Common myeloid progenitor, CD34-positive (primary cell): Measurements from ENCODE around the gene KRT80.

Source experiments
- CTCF ChIA-PET: fragments of 350-600 bp; sonication (Branson Sonifier 250); formaldehyde crosslinking; loops from one replicate; lab custom pipeline; 2021; ENCODE audit warnings: antibody characterized with exemption; lab: Charles Lee
- POLR2A ChIA-PET: fragments of 350-600 bp; sonication (Branson Sonifier 250); formaldehyde crosslinking; loops from one replicate; lab custom pipeline; 2021; ENCODE audit warnings: antibody characterized with exemption; lab: Charles Lee
- DNase-seq, 3 donors: peaks; one replicate each; pipeline versions ENCODE4 v3.0.0 to v3.0.0-alpha.2; 2013
- H3K27ac ChIP-seq, 2 experiments: 1 replicate in 1 of 2; 2 replicates in 1 of 2; pipeline ENCODE4 v1.7.0; 2013; ENCODE audit warnings: inconsistent platforms in 2 of 2, low read length in 2 of 2, mild to moderate bottlenecking in 2 of 2, low read depth in 1 of 2, moderate library complexity in 1 of 2; ENCODE audit not compliant: severe bottlenecking in 2 of 2, insufficient read depth in 1 of 2, poor library complexity in 1 of 2
- H3K27me3 ChIP-seq, 5 experiments: replicated peaks in 2 of 5; 1 replicate in 3 of 5; 2 replicates in 2 of 5; pipeline versions ENCODE4 v1.6.1 to v1.7.0; 2013; ENCODE audit warnings: low read length in 4 of 5, mild to moderate bottlenecking in 2 of 5, moderate library complexity in 2 of 5, inconsistent platforms in 1 of 5; ENCODE audit not compliant: insufficient read depth in 5 of 5, control insufficient read depth in 4 of 5
- H3K36me3 ChIP-seq, 4 experiments: 1 replicate in 2 of 4; 2 replicates in 2 of 4; pipeline versions ENCODE4 v1.6.1 to v1.7.0; 2013; ENCODE audit warnings: low read length in 3 of 4, control low read depth in 1 of 4, mild to moderate bottlenecking in 1 of 4; ENCODE audit not compliant: control insufficient read depth in 4 of 4, insufficient read depth in 4 of 4
- H3K4me1 ChIP-seq, 4 experiments: 1 replicate in 3 of 4; 2 replicates in 1 of 4; pipeline versions ENCODE4 v1.6.1 to v1.7.1; 2013; ENCODE audit warnings: low read length in 3 of 4, mild to moderate bottlenecking in 3 of 4, control low read depth in 1 of 4, inconsistent platforms in 1 of 4, moderate library complexity in 1 of 4; ENCODE audit not compliant: control insufficient read depth in 4 of 4, insufficient read depth in 4 of 4; ENCODE audit errors: control extremely low read depth in 1 of 4
- H3K4me3 ChIP-seq, 7 experiments: 1 replicate in 4 of 7; 2 replicates in 3 of 7; pipeline versions ENCODE4 v1.5.1 to v1.7.0; 2013; ENCODE audit warnings: mild to moderate bottlenecking in 7 of 7, low read length in 6 of 7, moderate library complexity in 6 of 7, inconsistent platforms in 2 of 7, low read depth in 2 of 7, control low read depth in 1 of 7; ENCODE audit not compliant: insufficient read depth in 4 of 7, control insufficient read depth in 1 of 7; ENCODE audit errors: extremely low read depth in 1 of 7
- H3K9me3 ChIP-seq, 5 experiments: 1 replicate in 4 of 5; 2 replicates in 1 of 5; pipeline versions ENCODE4 v1.6.1 to v1.7.1; 2013; ENCODE audit warnings: low read length in 4 of 5, mild to moderate bottlenecking in 2 of 5, inconsistent platforms in 1 of 5, low read depth in 1 of 5, moderate library complexity in 1 of 5; ENCODE audit not compliant: control insufficient read depth in 4 of 5, insufficient read depth in 2 of 5; ENCODE audit errors: control extremely low read depth in 1 of 5
- WGBS: methylation state at CpG from one replicate; pipeline ENCODE4 v1.1.5; 2013; ENCODE audit not compliant: insufficient coverage; 5-methylcytosine and 5-hydroxymethylcytosine counted together

KRT80 gene

DNA sequence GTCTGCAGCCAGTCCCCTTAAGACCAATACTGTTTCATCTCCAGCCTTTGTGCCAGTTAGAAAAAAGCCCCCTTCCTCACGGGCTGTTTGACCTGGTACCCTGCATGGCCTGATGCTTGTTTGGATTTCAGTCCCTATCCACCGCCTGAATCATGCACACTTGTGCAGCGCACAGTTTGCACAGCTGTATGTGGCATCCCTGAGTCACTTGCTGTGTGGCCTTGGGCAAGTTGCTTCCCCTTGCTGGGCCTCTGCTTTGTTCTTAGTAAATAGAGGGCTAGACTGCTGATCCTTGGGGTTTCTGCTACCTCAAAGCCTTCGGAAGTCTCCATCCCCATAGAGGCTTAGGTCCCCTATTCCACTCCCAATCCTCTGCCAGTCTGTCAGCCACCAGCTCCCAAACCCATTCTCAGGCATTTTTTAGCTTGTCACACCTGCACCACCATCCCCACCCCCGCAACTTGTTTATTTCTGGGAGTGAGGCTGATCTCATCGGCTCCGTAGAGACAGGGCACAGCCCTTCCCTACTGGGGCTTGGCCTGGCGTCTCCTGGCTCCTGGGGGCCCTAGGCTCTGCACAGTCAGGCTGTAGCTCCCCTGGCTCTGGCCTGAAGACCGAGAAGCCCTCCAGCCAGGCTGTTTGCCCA, 8.8 kb downstream of the KRT80 start:
- Histone ChIP-seq H3K36me3 (no peaks in the 10 kb centered on the region), H3K4me1 (peaks cover 0 to 14% (median 3%) of the 10 kb centered on the region in 4 experiments), H3K27me3 (no peaks in the 10 kb centered on the region), H3K27ac (no peak overlapping the region), H3K9me3 (no peaks in the 10 kb centered on the region), H3K4me3 (no peak overlapping the region)
- CTCF ChIA-PET: interaction anchor here (0.8 to 1.8 kb wide), 2 partner anchors 15 to 83 kb away, joined by 3 to 5 read pairs; no protein-coding TSS in a partner anchor
- POLR2A ChIA-PET: no interaction called here
- 90% methylated on average over 8 of the region's 9 CpGs for WGBS
- DNase-seq: no peak

GRCh38 chr12:52182384-52182783, 9.4 kb downstream of the KRT80 start:
- CTCF ChIA-PET: interaction anchor here (0.9 kb wide), 1 partner anchor 9 kb away, joined by 3 read pairs; the partner anchor contains the start of gene KRT80
- H3K4me1 ChIP-seq: peaks cover 0 to 14% (median 3%) of the 10 kb centered on the region in 4 experiments
- 90% methylated on average over 5 of the region's 5 CpGs for WGBS
- H3K36me3 ChIP-seq: no peaks in the 10 kb centered on the region
- no peak overlapping the region for H3K4me3 ChIP-seq
- H3K9me3 ChIP-seq: no peaks in the 10 kb centered on the region
- H3K27ac ChIP-seq: no peak overlapping the region
- DNase-seq: no peak
- no peaks in the 10 kb centered on the region for H3K27me3 ChIP-seq
- POLR2A ChIA-PET: no interaction called here

DNA sequence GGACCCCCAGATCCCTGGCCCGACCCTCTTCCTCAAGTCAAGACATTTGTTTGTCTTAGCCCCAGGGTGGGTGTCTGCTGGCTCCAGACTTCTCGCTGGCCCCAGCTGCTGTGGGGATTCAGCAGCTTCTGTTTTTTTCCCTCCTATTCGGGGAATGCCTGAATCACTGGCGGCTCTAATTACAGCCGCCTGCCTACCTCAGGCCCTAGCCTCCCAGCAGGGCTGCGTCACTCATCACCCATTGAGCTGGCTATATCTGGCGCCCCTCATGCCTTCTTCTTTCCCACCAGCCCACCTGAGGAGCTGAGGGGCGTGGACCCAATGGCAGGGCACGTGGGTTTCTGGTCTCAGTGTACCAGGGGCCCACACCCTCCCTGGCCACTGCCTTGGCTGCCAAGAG, 10.1 kb downstream of the KRT80 start:
- H3K4me3 ChIP-seq: no peak overlapping the region
- no peaks in the 10 kb centered on the region for H3K27me3 ChIP-seq
- WGBS: 87% methylated on average over 8 of the region's 9 CpGs
- no peak for DNase-seq
- H3K9me3 ChIP-seq: no peaks in the 10 kb centered on the region
- H3K4me1 ChIP-seq: peaks cover 0 to 14% (median 3%) of the 10 kb centered on the region in 4 experiments
- POLR2A ChIA-PET: no interaction called here
- H3K36me3 ChIP-seq: no peaks in the 10 kb centered on the region
- H3K27ac ChIP-seq: no peak overlapping the region
- CTCF ChIA-PET: interaction anchor here (0.9 to 1.6 kb wide), 3 partner anchors 10 to 41 kb away, joined by 3 to 4 read pairs (median 3); partner anchors contain the start of gene KRT80

- Histone ChIP-seq H3K4me3 (no peak overlapping the region), H3K9me3 (no peaks in the 10 kb centered on the region), H3K27ac (no peak overlapping the region), H3K27me3 (no peaks in the 10 kb centered on the region), H3K36me3 (no peaks in the 10 kb centered on the region), H3K4me1 (peaks cover 0 to 16% (median 4%) of the 10 kb centered on the region in 4 experiments)
- ChIA-PET CTCF (interaction anchor here (0.9 to 1.7 kb wide), 6 partner anchors 9 to 98 kb away, joined by 3 to 5 read pairs (median 4); partner anchors contain the start of gene KRT80), POLR2A (no interaction called here)
- WGBS: 92% methylated on average over 6 of the region's 6 CpGs
- no peak for DNase-seq
These were observed 10.7 kb downstream of the KRT80 start for GRCh38 chr12:52180971-52181628.

GRCh38 chr12:52179396-52179973, 12.3 kb downstream of the KRT80 start:
- ChIA-PET CTCF (interaction anchor here (0.9 to 1.8 kb wide), 8 partner anchors 10 to 148 kb away, joined by 3 to 5 read pairs (median 4); partner anchors contain the start of gene KRT80), POLR2A (no interaction called here)
- Histone ChIP-seq H3K4me3 (no peak overlapping the region), H3K4me1 (peaks cover 0 to 20% (median 8%) of the 10 kb centered on the region in 4 experiments), H3K27ac (no peak overlapping the region), H3K9me3 (no peaks in the 10 kb centered on the region), H3K27me3 (no peaks in the 10 kb centered on the region), H3K36me3 (no peaks in the 10 kb centered on the region)
- DNase-seq: no peak
- WGBS: 92% methylated on average over 6 of the region's 6 CpGs

- ChIA-PET CTCF (interaction anchor here (0.9 to 1.8 kb wide), 6 partner anchors 11 to 34 kb away, joined by 3 to 5 read pairs (median 5); partner anchors contain the start of gene KRT80), POLR2A (no interaction called here)
- DNase-seq: no peak
- Histone ChIP-seq H3K9me3 (no peaks in the 10 kb centered on the region), H3K4me3 (no peak overlapping the region), H3K27ac (no peak overlapping the region), H3K4me1 (peaks cover 0 to 15% (median 4%) of the 10 kb centered on the region in 4 experiments), H3K27me3 (no peaks in the 10 kb centered on the region), H3K36me3 (no peaks in the 10 kb centered on the region)
- WGBS: 100% methylated on average over 2 of the region's 2 CpGs
These were observed 12.8 kb downstream of the KRT80 start for GRCh38 chr12:52178984-52179383.
